ENCODE data around the gene MAML1. TPM values are rescaled to one million over a fixed set of nuclear protein-coding genes. Genes with fewer than 3 reads are reported as not detected.

Gene MAML1
- total and polyA plus RNA-seq, 2 experiments from 2014 or later = 9.6 to 43.9 TPM

DNA sequence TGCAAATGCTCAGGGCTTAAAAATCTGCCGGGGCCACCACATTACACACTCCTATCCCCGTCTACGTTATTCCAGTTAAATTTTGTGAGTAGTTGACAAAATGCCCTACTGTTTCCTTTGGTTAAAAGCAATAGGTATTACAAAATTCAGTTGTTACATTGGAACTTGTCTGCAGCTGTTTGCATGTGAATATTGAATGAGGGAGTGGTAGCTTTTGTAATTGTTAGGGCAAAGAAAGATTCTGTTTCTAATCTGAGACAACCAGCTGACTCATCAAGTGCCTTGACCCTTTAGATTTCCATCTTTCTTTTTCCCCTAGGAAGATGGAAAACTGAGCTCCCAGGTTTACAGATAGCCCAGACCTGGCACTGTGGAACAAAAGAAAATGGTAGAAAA lies 30.2 kb downstream of the MAML1 start (continued):
- TF ChIP-seq, protein P1, sequence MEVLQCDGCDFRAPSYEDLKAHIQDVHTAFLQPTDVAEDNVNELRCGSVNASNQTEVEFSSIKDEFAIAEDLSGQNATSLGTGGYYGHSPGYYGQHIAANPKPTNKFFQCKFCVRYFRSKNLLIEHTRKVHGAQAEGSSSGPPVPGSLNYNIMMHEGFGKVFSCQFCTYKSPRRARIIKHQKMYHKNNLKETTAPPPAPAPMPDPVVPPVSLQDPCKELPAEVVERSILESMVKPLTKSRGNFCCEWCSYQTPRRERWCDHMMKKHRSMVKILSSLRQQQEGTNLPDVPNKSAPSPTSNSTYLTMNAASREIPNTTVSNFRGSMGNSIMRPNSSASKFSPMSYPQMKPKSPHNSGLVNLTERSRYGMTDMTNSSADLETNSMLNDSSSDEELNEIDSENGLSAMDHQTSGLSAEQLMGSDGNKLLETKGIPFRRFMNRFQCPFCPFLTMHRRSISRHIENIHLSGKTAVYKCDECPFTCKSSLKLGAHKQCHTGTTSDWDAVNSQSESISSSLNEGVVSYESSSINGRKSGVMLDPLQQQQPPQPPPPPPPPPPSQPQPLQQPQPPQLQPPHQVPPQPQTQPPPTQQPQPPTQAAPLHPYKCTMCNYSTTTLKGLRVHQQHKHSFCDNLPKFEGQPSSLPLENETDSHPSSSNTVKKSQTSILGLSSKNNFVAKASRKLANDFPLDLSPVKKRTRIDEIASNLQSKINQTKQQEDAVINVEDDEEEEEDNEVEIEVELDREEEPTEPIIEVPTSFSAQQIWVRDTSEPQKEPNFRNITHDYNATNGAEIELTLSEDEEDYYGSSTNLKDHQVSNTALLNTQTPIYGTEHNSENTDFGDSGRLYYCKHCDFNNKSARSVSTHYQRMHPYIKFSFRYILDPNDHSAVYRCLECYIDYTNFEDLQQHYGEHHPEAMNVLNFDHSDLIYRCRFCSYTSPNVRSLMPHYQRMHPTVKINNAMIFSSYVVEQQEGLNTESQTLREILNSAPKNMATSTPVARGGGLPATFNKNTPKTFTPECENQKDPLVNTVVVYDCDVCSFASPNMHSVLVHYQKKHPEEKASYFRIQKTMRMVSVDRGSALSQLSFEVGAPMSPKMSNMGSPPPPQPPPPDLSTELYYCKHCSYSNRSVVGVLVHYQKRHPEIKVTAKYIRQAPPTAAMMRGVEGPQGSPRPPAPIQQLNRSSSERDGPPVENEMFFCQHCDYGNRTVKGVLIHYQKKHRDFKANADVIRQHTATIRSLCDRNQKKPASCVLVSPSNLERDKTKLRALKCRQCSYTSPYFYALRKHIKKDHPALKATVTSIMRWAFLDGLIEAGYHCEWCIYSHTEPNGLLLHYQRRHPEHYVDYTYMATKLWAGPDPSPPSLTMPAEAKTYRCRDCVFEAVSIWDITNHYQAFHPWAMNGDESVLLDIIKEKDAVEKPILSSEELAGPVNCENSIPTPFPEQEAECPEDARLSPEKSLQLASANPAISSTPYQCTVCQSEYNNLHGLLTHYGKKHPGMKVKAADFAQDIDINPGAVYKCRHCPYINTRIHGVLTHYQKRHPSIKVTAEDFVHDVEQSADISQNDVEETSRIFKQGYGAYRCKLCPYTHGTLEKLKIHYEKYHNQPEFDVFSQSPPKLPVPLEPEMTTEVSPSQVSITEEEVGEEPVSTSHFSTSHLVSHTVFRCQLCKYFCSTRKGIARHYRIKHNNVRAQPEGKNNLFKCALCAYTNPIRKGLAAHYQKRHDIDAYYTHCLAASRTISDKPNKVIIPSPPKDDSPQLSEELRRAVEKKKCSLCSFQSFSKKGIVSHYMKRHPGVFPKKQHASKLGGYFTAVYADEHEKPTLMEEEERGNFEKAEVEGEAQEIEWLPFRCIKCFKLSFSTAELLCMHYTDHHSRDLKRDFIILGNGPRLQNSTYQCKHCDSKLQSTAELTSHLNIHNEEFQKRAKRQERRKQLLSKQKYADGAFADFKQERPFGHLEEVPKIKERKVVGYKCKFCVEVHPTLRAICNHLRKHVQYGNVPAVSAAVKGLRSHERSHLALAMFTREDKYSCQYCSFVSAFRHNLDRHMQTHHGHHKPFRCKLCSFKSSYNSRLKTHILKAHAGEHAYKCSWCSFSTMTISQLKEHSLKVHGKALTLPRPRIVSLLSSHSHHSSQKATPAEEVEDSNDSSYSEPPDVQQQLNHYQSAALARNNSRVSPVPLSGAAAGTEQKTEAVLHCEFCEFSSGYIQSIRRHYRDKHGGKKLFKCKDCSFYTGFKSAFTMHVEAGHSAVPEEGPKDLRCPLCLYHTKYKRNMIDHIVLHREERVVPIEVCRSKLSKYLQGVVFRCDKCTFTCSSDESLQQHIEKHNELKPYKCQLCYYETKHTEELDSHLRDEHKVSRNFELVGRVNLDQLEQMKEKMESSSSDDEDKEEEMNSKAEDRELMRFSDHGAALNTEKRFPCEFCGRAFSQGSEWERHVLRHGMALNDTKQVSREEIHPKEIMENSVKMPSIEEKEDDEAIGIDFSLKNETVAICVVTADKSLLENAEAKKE (CRISPR knock-in tag; IDR thresholded peaks at IDR 0.05) = no peak
- no peak for TF ChIP-seq JUNB (IDR thresholded peaks at IDR 0.05; ENCODE audit: unreplicated experiment)
- TF ChIP-seq, protein P2, sequence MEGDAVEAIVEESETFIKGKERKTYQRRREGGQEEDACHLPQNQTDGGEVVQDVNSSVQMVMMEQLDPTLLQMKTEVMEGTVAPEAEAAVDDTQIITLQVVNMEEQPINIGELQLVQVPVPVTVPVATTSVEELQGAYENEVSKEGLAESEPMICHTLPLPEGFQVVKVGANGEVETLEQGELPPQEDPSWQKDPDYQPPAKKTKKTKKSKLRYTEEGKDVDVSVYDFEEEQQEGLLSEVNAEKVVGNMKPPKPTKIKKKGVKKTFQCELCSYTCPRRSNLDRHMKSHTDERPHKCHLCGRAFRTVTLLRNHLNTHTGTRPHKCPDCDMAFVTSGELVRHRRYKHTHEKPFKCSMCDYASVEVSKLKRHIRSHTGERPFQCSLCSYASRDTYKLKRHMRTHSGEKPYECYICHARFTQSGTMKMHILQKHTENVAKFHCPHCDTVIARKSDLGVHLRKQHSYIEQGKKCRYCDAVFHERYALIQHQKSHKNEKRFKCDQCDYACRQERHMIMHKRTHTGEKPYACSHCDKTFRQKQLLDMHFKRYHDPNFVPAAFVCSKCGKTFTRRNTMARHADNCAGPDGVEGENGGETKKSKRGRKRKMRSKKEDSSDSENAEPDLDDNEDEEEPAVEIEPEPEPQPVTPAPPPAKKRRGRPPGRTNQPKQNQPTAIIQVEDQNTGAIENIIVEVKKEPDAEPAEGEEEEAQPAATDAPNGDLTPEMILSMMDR (conservative IDR thresholded peaks at IDR 0.05; ENCODE audit: low read depth in 2 of 2) = no peak
- no peak for TF ChIP-seq EZH2 (IDR thresholded peaks at IDR 0.05; ENCODE audit: low read depth, unreplicated experiment)

DNA sequence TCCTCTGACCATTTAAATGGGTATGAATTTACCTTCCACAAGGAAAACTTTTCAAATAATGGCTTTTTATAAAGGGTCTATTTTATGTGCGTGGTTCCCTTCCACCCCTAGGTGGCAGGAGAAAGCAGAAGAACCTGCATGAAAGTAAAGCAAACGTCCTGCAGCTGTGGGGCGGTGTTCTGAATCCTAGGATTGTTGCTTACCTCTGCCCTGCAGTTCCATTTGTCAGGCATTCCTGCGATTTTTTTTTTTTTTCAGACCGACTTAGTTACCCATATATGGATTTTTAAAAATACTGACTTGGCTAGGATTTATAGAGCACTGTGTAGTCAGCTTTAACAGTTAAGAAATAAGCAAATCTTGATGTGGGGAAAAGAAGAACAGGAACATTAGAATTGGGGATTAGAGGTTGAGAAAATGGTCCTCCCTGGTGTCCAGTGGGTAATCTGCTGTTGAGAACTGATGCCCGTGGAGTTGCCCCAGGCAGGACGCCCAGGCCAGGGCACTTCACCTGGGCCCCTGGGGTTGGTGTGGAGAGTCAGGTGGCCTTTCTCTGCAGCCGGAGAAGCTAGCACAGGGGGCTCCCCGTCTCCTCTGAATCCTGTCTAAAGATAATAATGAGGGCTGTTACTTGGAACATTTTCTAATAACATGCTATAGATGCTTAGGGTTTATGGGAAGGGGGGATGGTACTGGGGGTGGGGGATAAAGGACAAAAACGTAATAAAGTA lies 30.8 kb downstream of the MAML1 start:
- Histone ChIP-seq H3K79me2 (replicated peaks; ENCODE audit: insufficient read depth) (peaks cover 77% of the 10 kb centered on the region), H3K4me1 (ENCODE audit: insufficient read depth) (peaks cover 13% of the 10 kb centered on the region; the same call in 1 of the 2 replicates), H3K9me2 (ENCODE audit: insufficient read depth) (no peaks in the 10 kb centered on the region), H3F3A (replicated peaks; ENCODE audit: low read depth) (peaks cover 23% of the 10 kb centered on the region; the same call in 1 of the 2 replicates), H3K27me3 (ENCODE audit: insufficient read depth) (no peaks in the 10 kb centered on the region), H3K4me3 (no peak overlapping the region), H2AFZ (no peak overlapping the region), H3K27ac (ENCODE audit: low read depth) (no peak overlapping the region), H3K36me3 (ENCODE audit: insufficient read depth) (peaks cover 13% of the 10 kb centered on the region), H4K20me1 (replicated peaks; ENCODE audit: insufficient read depth) (peaks cover 46% of the 10 kb centered on the region), H3K4me2 (no peak overlapping the region; the same call in 1 of the 2 replicates)
- peaks cover 2% of the 10 kb centered on the region for H3K27me3 Mint-ChIP-seq (ENCODE audit: insufficient read depth, low read depth, poor library complexity)
- 0 out of 3 replicates have a peak overlapping the region, but pooled peaks have one; percentile 29 for H3K4me3 Mint-ChIP-seq
- DNase-seq (ENCODE audit: low spot score) (peak; percentile 87), ATAC-seq (peak; percentile 84)
- H3K36me3 Mint-ChIP-seq (ENCODE audit: low read depth) = peaks cover 29% of the 10 kb centered on the region
- peak overlapping the region; percentile 71; the same call in 1 of the 2 replicates for H3K27ac Mint-ChIP-seq
- H3K9me3 Mint-ChIP-seq = no peaks in the 10 kb centered on the region; the same call in 2 of the 3 replicates
- peaks cover 47% of the 10 kb centered on the region for H3K4me1 Mint-ChIP-seq
- TF ChIP-seq, protein P2 (conservative IDR thresholded peaks at IDR 0.05; ENCODE audit: low read depth in 2 of 2) = peak; percentile 82 to 94

Data from GM23338 (cell line).